ENCODE results near the gene GOLGA6A. TPM values are rescaled to one million over a fixed set of nuclear protein-coding genes. Genes with fewer than 3 reads are reported as not detected.
"Not testable (repeated sequence)": the region's sequence is repeated elsewhere in the genome, so short reads cannot be mapped to it uniquely, and the experiment has no call there.

The GOLGA6A gene
- total RNA-seq, 2 experiments from 2014 or later: not detected

GRCh38 chr15:74072614-74073337 lies 9.6 kb downstream of the GOLGA6A start:
- CTCF ChIA-PET, H3K4me3 Mint-ChIP-seq, H3K27ac Mint-ChIP-seq: not testable (repeated sequence)

GRCh38 chr15:74072132-74072531 lies 10.2 kb downstream of the GOLGA6A start:
- H3K27ac Mint-ChIP-seq; DNase-seq; H3K36me3 Mint-ChIP-seq (ENCODE audit: low read depth); H3K9me3 Mint-ChIP-seq; H3K27me3 Mint-ChIP-seq; POLR2A ChIA-PET; CTCF ChIA-PET; H3K4me3 Mint-ChIP-seq; H3K4me1 Mint-ChIP-seq: not testable (repeated sequence)

More at GRCh38 chr15:74072614-74073337, 9.6 kb downstream of the GOLGA6A start:
- H3K4me1 Mint-ChIP-seq; POLR2A ChIA-PET; H3K9me3 Mint-ChIP-seq; H3K27me3 Mint-ChIP-seq; H3K36me3 Mint-ChIP-seq (ENCODE audit: low read depth): not testable (repeated sequence)
- peak; percentile 55 for DNase-seq

GRCh38 chr15:74071645-74072044 lies 10.7 kb downstream of the GOLGA6A start:
- H3K27ac Mint-ChIP-seq; POLR2A ChIA-PET; H3K27me3 Mint-ChIP-seq; H3K9me3 Mint-ChIP-seq; DNase-seq; H3K4me1 Mint-ChIP-seq; CTCF ChIA-PET; H3K4me3 Mint-ChIP-seq; H3K36me3 Mint-ChIP-seq (ENCODE audit: low read depth): not testable (repeated sequence)

- CTCF ChIA-PET; H3K36me3 Mint-ChIP-seq (ENCODE audit: low read depth); H3K4me1 Mint-ChIP-seq: not testable (repeated sequence)
These were observed 16.5 kb downstream of the GOLGA6A start for GRCh38 chr15:74065684-74066411.

GRCh38 chr15:74064822-74065221 lies 17.5 kb downstream of the GOLGA6A start:
- H3K4me1 Mint-ChIP-seq: peaks cover 11% of the 10 kb centered on the region
- POLR2A ChIA-PET; H3K27me3 Mint-ChIP-seq; H3K27ac Mint-ChIP-seq; H3K36me3 Mint-ChIP-seq (ENCODE audit: low read depth); H3K4me3 Mint-ChIP-seq; H3K9me3 Mint-ChIP-seq: not testable (repeated sequence)
- DNase-seq: peak; percentile 8
- CTCF ChIA-PET: interaction anchor here (0.8 to 1.4 kb wide), 2 partner anchors 11 to 16 kb away, joined by 3 to 4 read pairs; no protein-coding TSS in a partner anchor

More at GRCh38 chr15:74065684-74066411, 16.5 kb downstream of the GOLGA6A start:
- H3K27ac Mint-ChIP-seq, H3K4me3 Mint-ChIP-seq, H3K27me3 Mint-ChIP-seq, POLR2A ChIA-PET, H3K9me3 Mint-ChIP-seq: not testable (repeated sequence)
- peak; percentile 61 for DNase-seq

- H3K9me3 Mint-ChIP-seq; H3K27me3 Mint-ChIP-seq; H3K27ac Mint-ChIP-seq; H3K4me3 Mint-ChIP-seq; H3K36me3 Mint-ChIP-seq (ENCODE audit: low read depth); POLR2A ChIA-PET: not testable (repeated sequence)
- CTCF ChIA-PET: interaction anchor here (1.4 kb wide), 1 partner anchor 15 kb away, joined by 4 read pairs; no protein-coding TSS in a partner anchor
- DNase-seq: peak; percentile 4
- peaks cover 17% of the 10 kb centered on the region for H3K4me1 Mint-ChIP-seq
These were observed 18.2 kb downstream of the GOLGA6A start for GRCh38 chr15:74064183-74064582.

- H3K4me1 Mint-ChIP-seq: peaks cover 17% of the 10 kb centered on the region
- POLR2A ChIA-PET; H3K27ac Mint-ChIP-seq; DNase-seq; H3K27me3 Mint-ChIP-seq; H3K4me3 Mint-ChIP-seq; H3K36me3 Mint-ChIP-seq (ENCODE audit: low read depth); H3K9me3 Mint-ChIP-seq: not testable (repeated sequence)
- CTCF ChIA-PET: interaction anchor here (1.4 kb wide), 1 partner anchor 15 kb away, joined by 4 read pairs; no protein-coding TSS in a partner anchor
These were observed 18.8 kb downstream of the GOLGA6A start for GRCh38 chr15:74063425-74064146.

- DNase-seq: peak; percentile 13
- Mint-ChIP-seq H3K36me3 (ENCODE audit: low read depth) (no peaks in the 10 kb centered on the region), H3K4me3 (no peak overlapping the region), H3K9me3 (no peaks in the 10 kb centered on the region), H3K27me3 (peaks cover 2% of the 10 kb centered on the region), H3K4me1 (peaks cover 17% of the 10 kb centered on the region), H3K27ac (no peak overlapping the region)
- ChIA-PET CTCF (no interaction called here), POLR2A (no interaction called here)
These were observed 19.7 kb downstream of the GOLGA6A start for GRCh38 chr15:74062671-74063070.

GRCh38 chr15:74062236-74062635 lies 20.1 kb downstream of the GOLGA6A start:
- Mint-ChIP-seq H3K27ac (no peak overlapping the region), H3K27me3 (peaks cover 2% of the 10 kb centered on the region), H3K4me3 (no peak overlapping the region), H3K4me1 (peaks cover 17% of the 10 kb centered on the region), H3K9me3 (no peaks in the 10 kb centered on the region), H3K36me3 (ENCODE audit: low read depth) (no peaks in the 10 kb centered on the region)
- DNase-seq: peak; percentile 5
- ChIA-PET CTCF (no interaction called here), POLR2A (no interaction called here)

GRCh38 chr15:74060251-74060650 lies 22.1 kb downstream of the GOLGA6A start:
- Mint-ChIP-seq H3K4me3 (no peak overlapping the region), H3K9me3 (no peaks in the 10 kb centered on the region), H3K4me1 (peaks cover 17% of the 10 kb centered on the region), H3K27me3 (peaks cover 2% of the 10 kb centered on the region), H3K36me3 (ENCODE audit: low read depth) (no peaks in the 10 kb centered on the region), H3K27ac (no peak overlapping the region)
- DNase-seq: peak; percentile 5
- POLR2A ChIA-PET: no interaction called here
- CTCF ChIA-PET: no interaction called here

GRCh38 chr15:74059050-74059833 lies 23.1 kb downstream of the GOLGA6A start:
- H3K4me1 Mint-ChIP-seq: peaks cover 22% of the 10 kb centered on the region
- H3K36me3 Mint-ChIP-seq (ENCODE audit: low read depth); H3K4me3 Mint-ChIP-seq; H3K9me3 Mint-ChIP-seq; H3K27me3 Mint-ChIP-seq; H3K27ac Mint-ChIP-seq; DNase-seq; POLR2A ChIA-PET: not testable (repeated sequence)
- CTCF ChIA-PET: interaction anchor here (1.0 kb wide), 1 partner anchor 86 kb away, joined by 4 read pairs; no protein-coding TSS in a partner anchor

- H3K27me3 Mint-ChIP-seq; DNase-seq; H3K9me3 Mint-ChIP-seq; POLR2A ChIA-PET; H3K4me3 Mint-ChIP-seq; H3K27ac Mint-ChIP-seq; H3K36me3 Mint-ChIP-seq (ENCODE audit: low read depth): not testable (repeated sequence)
- CTCF ChIA-PET: interaction anchor here (1.0 kb wide), 1 partner anchor 83 kb away, joined by 3 read pairs; no protein-coding TSS in a partner anchor
- H3K4me1 Mint-ChIP-seq: peaks cover 27% of the 10 kb centered on the region
These were observed 26.0 kb downstream of the GOLGA6A start for GRCh38 chr15:74056330-74056729.

GRCh38 chr15:74055804-74056203 lies 26.5 kb downstream of the GOLGA6A start:
- ChIA-PET POLR2A (no interaction called here), CTCF (interaction anchor here (1.0 kb wide), 1 partner anchor 83 kb away, joined by 3 read pairs; no protein-coding TSS in a partner anchor)
- Mint-ChIP-seq H3K4me1 (peaks cover 23% of the 10 kb centered on the region), H3K27ac (no peak overlapping the region), H3K4me3 (no peak overlapping the region), H3K9me3 (no peaks in the 10 kb centered on the region), H3K36me3 (ENCODE audit: low read depth) (no peaks in the 10 kb centered on the region), H3K27me3 (peaks cover 2% of the 10 kb centered on the region)
- DNase-seq: no peak

All from activated CD4-positive, alpha-beta memory T cell treated with anti-CD3 and anti-CD28 coated beads, Interleukin-2, amount 10 ng/mL, durations not matched to agents 7 days and 5 days (primary cell).